ENCODE measurements around the gene SH3TC2. TPM values are rescaled to one million over a fixed set of nuclear protein-coding genes. Genes with fewer than 3 reads are reported as not detected.

SH3TC2 gene
- total RNA-seq, 2 donors from 2014 or later, result 0.27 to 0.75 TPM

DNA sequence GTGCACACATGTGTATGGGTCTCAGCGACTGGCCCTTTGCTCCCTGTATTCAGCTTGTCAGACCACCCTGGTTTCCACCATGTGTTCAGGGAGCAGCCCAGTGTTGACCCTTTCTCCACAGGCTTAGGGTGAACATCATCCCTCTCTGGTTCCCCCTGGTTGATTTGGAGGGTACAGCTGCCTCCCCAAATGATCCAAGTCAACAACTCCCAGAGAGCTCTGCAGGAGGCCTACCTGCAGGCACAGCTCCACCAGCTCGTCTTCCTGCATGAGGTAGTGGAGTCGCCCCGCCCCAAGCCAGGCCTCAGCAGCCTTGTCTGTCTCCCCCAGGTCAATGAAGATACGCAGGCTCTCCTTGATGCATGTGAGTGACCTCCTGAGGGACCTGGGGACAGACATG is 50.5 kb downstream of the SH3TC2 start:
- H3K27ac Mint-ChIP-seq, result no peak overlapping the region
- no peaks in the 10 kb centered on the region for H3K36me3 Mint-ChIP-seq (ENCODE audit: low read depth)
- no peaks in the 10 kb centered on the region for H3K27me3 Mint-ChIP-seq (ENCODE audit: insufficient read depth)

DNA sequence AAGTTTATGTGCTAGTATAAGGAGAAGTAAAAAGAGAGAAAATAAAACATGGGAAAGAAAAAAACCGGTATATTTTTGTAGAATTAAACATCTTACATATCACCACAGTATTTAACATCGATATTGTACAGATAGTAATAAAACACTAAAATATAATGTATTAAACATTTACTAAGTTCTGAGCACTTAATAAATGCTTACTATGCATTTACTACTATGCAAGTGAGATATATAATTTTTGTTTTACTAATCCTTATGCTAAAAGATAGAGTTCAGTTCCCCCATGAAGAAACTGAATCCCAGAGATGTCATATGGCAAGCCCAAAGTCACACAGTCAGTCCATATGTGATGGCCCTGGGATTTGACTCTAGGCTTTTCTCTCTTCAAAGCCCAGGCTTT is 51.1 kb downstream of the SH3TC2 start:
- no peaks in the 10 kb centered on the region for H3K9me3 Mint-ChIP-seq
- no CpG with 5 or more reads among the region's 2 CpGs for WGBS, 2 experiments (ENCODE audit: insufficient coverage in 1 of 2, insufficient read length in 1 of 2)
- no peak for TF ChIP-seq CTCF (conservative IDR thresholded peaks at IDR 0.05)

More for the DNA sequence above, 50.5 kb downstream of the SH3TC2 start:
- Histone ChIP-seq H3K9ac (ENCODE audit: extremely low read depth, low read length, poor library complexity, severe bottlenecking) (no peak overlapping the region), H3K36me3 (ENCODE audit: control insufficient read depth, insufficient read depth, low read length) (no peaks in the 10 kb centered on the region), H3K4me3 (ENCODE audit: low read length) (no peak overlapping the region), H3K4me1 (ENCODE audit: control insufficient read depth, insufficient read depth, low read length) (no peaks in the 10 kb centered on the region), H3K27me3 (ENCODE audit: control insufficient read depth, insufficient read depth, low read length, poor library complexity, severe bottlenecking) (no peaks in the 10 kb centered on the region), H3K9me3 (ENCODE audit: control insufficient read depth, low read length) (no peaks in the 10 kb centered on the region), H3K27ac (ENCODE audit: low read depth, low read length) (no peak overlapping the region)
- TF ChIP-seq CTCF (conservative IDR thresholded peaks at IDR 0.05), result peak; percentile 36
- Mint-ChIP-seq H3K4me1 (peaks cover 2% of the 10 kb centered on the region), H3K9me3 (no peaks in the 10 kb centered on the region), H3K4me3 (no peak overlapping the region)
- peak; percentile 63 for DNase-seq
- 93 to 96% methylated on average over 4 to 5 of the region's 5 CpGs for WGBS, 2 experiments (ENCODE audit: insufficient coverage in 1 of 2, insufficient read length in 1 of 2)

GRCh38 chr5:149011084-149011483 is 51.8 kb downstream of the SH3TC2 start:
- no peaks in the 10 kb centered on the region for H3K36me3 Mint-ChIP-seq (ENCODE audit: low read depth)
- Histone ChIP-seq H3K9me3 (ENCODE audit: control insufficient read depth, low read length) (no peaks in the 10 kb centered on the region), H3K4me1 (ENCODE audit: control insufficient read depth, insufficient read depth, low read length) (no peaks in the 10 kb centered on the region), H3K36me3 (ENCODE audit: control insufficient read depth, insufficient read depth, low read length) (no peaks in the 10 kb centered on the region), H3K9ac (ENCODE audit: extremely low read depth, low read length, poor library complexity, severe bottlenecking) (no peak overlapping the region), H3K4me3 (ENCODE audit: low read length) (no peak overlapping the region), H3K27ac (ENCODE audit: low read depth, low read length) (no peak overlapping the region), H3K27me3 (ENCODE audit: control insufficient read depth, insufficient read depth, low read length, poor library complexity, severe bottlenecking) (no peaks in the 10 kb centered on the region)
- peaks cover 2% of the 10 kb centered on the region for H3K4me1 Mint-ChIP-seq
- H3K4me3 Mint-ChIP-seq, result no peak overlapping the region
- no peak for TF ChIP-seq CTCF (conservative IDR thresholded peaks at IDR 0.05)
- no peaks in the 10 kb centered on the region for H3K9me3 Mint-ChIP-seq
- no peak overlapping the region for H3K27ac Mint-ChIP-seq
- WGBS, 2 experiments (ENCODE audit: insufficient coverage in 1 of 2, insufficient read length in 1 of 2), result 93 to 100% methylated on average over 2 to 3 of the region's 3 CpGs
- H3K27me3 Mint-ChIP-seq (ENCODE audit: insufficient read depth), result no peaks in the 10 kb centered on the region
- DNase-seq, result no peak

More for the DNA sequence above, 51.1 kb downstream of the SH3TC2 start:
- Mint-ChIP-seq H3K27ac (no peak overlapping the region), H3K4me1 (peaks cover 2% of the 10 kb centered on the region), H3K27me3 (ENCODE audit: insufficient read depth) (no peaks in the 10 kb centered on the region), H3K4me3 (no peak overlapping the region), H3K36me3 (ENCODE audit: low read depth) (no peaks in the 10 kb centered on the region)
- Histone ChIP-seq H3K27me3 (ENCODE audit: control insufficient read depth, insufficient read depth, low read length, poor library complexity, severe bottlenecking) (no peaks in the 10 kb centered on the region), H3K9ac (ENCODE audit: extremely low read depth, low read length, poor library complexity, severe bottlenecking) (no peak overlapping the region), H3K4me1 (ENCODE audit: control insufficient read depth, insufficient read depth, low read length) (no peaks in the 10 kb centered on the region), H3K9me3 (ENCODE audit: control insufficient read depth, low read length) (no peaks in the 10 kb centered on the region), H3K36me3 (ENCODE audit: control insufficient read depth, insufficient read depth, low read length) (no peaks in the 10 kb centered on the region), H3K4me3 (ENCODE audit: low read length) (no peak overlapping the region), H3K27ac (ENCODE audit: low read depth, low read length) (no peak overlapping the region)
- DNase-seq, result no peak

Data from endodermal cell (in vitro differentiated cells).